ENCODE results near the gene MUL1. TPM values are rescaled to one million over a fixed set of nuclear protein-coding genes. Genes with fewer than 3 reads are reported as not detected.

Gene MUL1
- total and polyA plus RNA-seq, 10 donors, result 2.9 to 32.3 (median 21.1) TPM

GRCh38 chr1:20496241-20496661 lies 11.7 kb downstream of the MUL1 start:
- H3K4me3 ChIP-seq, result no peak overlapping the region
- DNase-seq, result no peak
- peaks cover 2 to 47% (median 37%) of the 10 kb centered on the region in 6 donors for H3K36me3 ChIP-seq
- WGBS, 5 donors, result 74 to 89% (median 81%) methylated on average over 8 of the region's 8 CpGs
- TF ChIP-seq POLR2AphosphoS5 (IDR thresholded peaks at IDR 0.05) (no peak), CTCF (IDR thresholded peaks at IDR 0.05 in 8 of 11, conservative IDR thresholded peaks at IDR 0.05 in 3 of 11) (no peak), POLR2A (IDR thresholded peaks at IDR 0.05) (no peak)
- no peaks in the 10 kb centered on the region for H3K9me3 ChIP-seq
- H3K4me1 ChIP-seq, result peaks cover 10 to 23% (median 16%) of the 10 kb centered on the region in 6 donors
- H3K27me3 ChIP-seq (replicated peaks in 1 of 7), result no peaks in the 10 kb centered on the region
- no peak overlapping the region for H3K27ac ChIP-seq
- intact Hi-C loops (cut with DNase I; ENCODE audit: low total_unique reads), result loop anchor here (10.0 kb wide), 1 partner anchor 581 kb away; no protein-coding TSS in a partner anchor

- Histone ChIP-seq H3K27ac (no peak overlapping the region), H3K36me3 (peaks cover 0 to 41% (median 31%) of the 10 kb centered on the region in 6 donors), H3K4me3 (no peak overlapping the region), H3K27me3 (replicated peaks in 1 of 7) (no peaks in the 10 kb centered on the region), H3K9me3 (no peaks in the 10 kb centered on the region), H3K4me1 (peaks cover 10 to 23% (median 16%) of the 10 kb centered on the region in 6 donors)
- DNase-seq, result no peak
- intact Hi-C loops (cut with DNase I; ENCODE audit: low total_unique reads), result loop anchor here (10.0 kb wide), 1 partner anchor 581 kb away; no protein-coding TSS in a partner anchor
- no peak for TF ChIP-seq POLR2AphosphoS5 (IDR thresholded peaks at IDR 0.05)
- TF ChIP-seq CTCF (IDR thresholded peaks at IDR 0.05 in 8 of 11, conservative IDR thresholded peaks at IDR 0.05 in 3 of 11), result no peak
- WGBS, 5 donors, result 89 to 100% (median 95%) methylated on average over 1 of the region's 1 CpG
These were observed 12.3 kb downstream of the MUL1 start for GRCh38 chr1:20495661-20496060.

- DNase-seq, result no peak
- Histone ChIP-seq H3K27ac (peak overlapping the region in 1 of 8 donors; percentile 49), H3K27me3 (replicated peaks in 1 of 7) (peaks cover 0 to 4% (median 0%) of the 10 kb centered on the region in 7 donors), H3K4me3 (no peak overlapping the region), H3K36me3 (peaks cover 0 to 32% (median 22%) of the 10 kb centered on the region in 6 donors), H3K9me3 (no peaks in the 10 kb centered on the region), H3K4me1 (peaks cover 10 to 23% (median 16%) of the 10 kb centered on the region in 6 donors)
- intact Hi-C loops (cut with DNase I; ENCODE audit: low total_unique reads), result loop anchor here (10.0 kb wide), 1 partner anchor 580 kb away; no protein-coding TSS in a partner anchor
- WGBS, 5 donors, result 60 to 73% (median 63%) methylated on average over 5 of the region's 5 CpGs
- no peak for TF ChIP-seq POLR2AphosphoS5 (IDR thresholded peaks at IDR 0.05)
- TF ChIP-seq CTCF (IDR thresholded peaks at IDR 0.05 in 8 of 11, conservative IDR thresholded peaks at IDR 0.05 in 3 of 11), result no peak
- TF ChIP-seq POLR2A (IDR thresholded peaks at IDR 0.05), result no peak
These were observed 13.2 kb downstream of the MUL1 start for GRCh38 chr1:20494609-20495311.
